Neural progenitor cell (in vitro differentiated cells): ENCODE data around the gene ABCG8. TPM values are rescaled to one million over a fixed set of nuclear protein-coding genes. Genes with fewer than 3 reads are reported as not detected.

Experiments used
- DNase-seq: peaks from one replicate; pipeline ENCODE4 v3.0.0-alpha.2; 2016; ENCODE audit warnings: low spot score
- H2AFZ ChIP-seq: fragments of 200-600 bp; sonication (generic); replicated peaks from 2 replicates; pipeline ENCODE4 v1.6.1; 2016; ENCODE audit warnings: antibody characterized with exemption
- H3F3A ChIP-seq: fragments of 200-600 bp; sonication (generic); 2 replicates; pipeline ENCODE4 v1.6.1; 2016; ENCODE audit warnings: antibody characterized with exemption, low read depth
- H3K27ac ChIP-seq: fragments of 200-600 bp; sonication (generic); 2 replicates; pipeline ENCODE4 v1.5.1; 2016; ENCODE audit warnings: mild to moderate bottlenecking
- H3K27me3 ChIP-seq: fragments of 200-600 bp; sonication (generic); 2 replicates; pipeline ENCODE4 v1.6.1; 2016; ENCODE audit warnings: mild to moderate bottlenecking, moderate library complexity
- H3K36me3 ChIP-seq: fragments of 200-600 bp; sonication (generic); 2 replicates; pipeline ENCODE4 v1.5.1; 2016
- H3K4me1 ChIP-seq: fragments of 200-600 bp; sonication (generic); 2 replicates; pipeline ENCODE4 v1.6.1; 2016; ENCODE audit warnings: mixed run types
- H3K4me2 ChIP-seq: fragments of 200-600 bp; sonication (generic); 2 replicates; pipeline ENCODE4 v1.6.1; 2016
- H3K4me3 ChIP-seq: fragments of 200-600 bp; sonication (generic); 2 replicates; pipeline ENCODE4 v1.5.1; 2016
- H3K79me2 ChIP-seq: fragments of 200-600 bp; sonication (generic); 2 replicates; pipeline ENCODE4 v1.6.1; 2016; ENCODE audit warnings: low read depth
- H3K9ac ChIP-seq: fragments of 200-600 bp; sonication (generic); 2 replicates; pipeline ENCODE4 v1.6.1; 2016
- H3K9me3 ChIP-seq: fragments of 200-600 bp; sonication (generic); 2 replicates; pipeline ENCODE4 v1.5.1; 2016; ENCODE audit warnings: low read depth
- H4K20me1 ChIP-seq: fragments of 200-600 bp; sonication (generic); 2 replicates; pipeline ENCODE4 v1.6.1; 2016; ENCODE audit warnings: low read depth
- H3K27ac Mint-ChIP-seq: 3 replicates; pipeline ENCODE4 v1.8.0; 2021; ENCODE audit warnings: mixed read lengths
- H3K27me3 Mint-ChIP-seq: 2 replicates; pipeline ENCODE4 v1.8.0; 2022; ENCODE audit warnings: low read depth, mild to moderate bottlenecking, inconsistent platforms, moderate library complexity, mixed read lengths; ENCODE audit not compliant: insufficient read depth
- H3K36me3 Mint-ChIP-seq: 3 replicates; pipeline ENCODE4 v1.8.0; 2021; ENCODE audit warnings: mixed read lengths
- H3K4me1 Mint-ChIP-seq: 3 replicates; pipeline ENCODE4 v1.8.0; 2021; ENCODE audit warnings: mixed read lengths
- H3K4me3 Mint-ChIP-seq: 3 replicates; pipeline ENCODE4 v1.8.0; 2021; ENCODE audit warnings: mild to moderate bottlenecking, moderate library complexity, mixed read lengths
- H3K9me3 Mint-ChIP-seq: 3 replicates; pipeline ENCODE4 v1.8.0; 2020; ENCODE audit warnings: mixed read lengths
- EZH2 ChIP-seq: fragments of 200-600 bp; sonication (generic); IDR thresholded peaks from 2 replicates; pipeline ENCODE4 v1.6.1; 2017; ENCODE audit warnings: antibody characterized with exemption, mild to moderate bottlenecking, moderate library complexity
- EZH2phosphoT487 ChIP-seq: fragments of 200-600 bp; sonication (generic); IDR thresholded peaks from 2 replicates; pipeline ENCODE4 v1.6.1; 2017; ENCODE audit warnings: antibody characterized with exemption
- total RNA-seq: library from RNA; depleted of rRNA; stranded (reverse); fragments of >200 nt; gene quantifications from 2 replicates; pipeline ENCODE4 v1.2.3, GENCODE V29; 2015; ENCODE audit warnings: low replicate concordance
- TF ChIP-seq, protein P1 (sequence below): fragments of 200-600 bp; sonication (generic); IDR thresholded peaks from 2 replicates; pipeline ENCODE4 v1.5.1; 2017; ENCODE audit warnings: antibody characterized with exemption, mild to moderate bottlenecking

Gene ABCG8
- total RNA-seq, 1 donor from 2014 or later, result not detected

DNA sequence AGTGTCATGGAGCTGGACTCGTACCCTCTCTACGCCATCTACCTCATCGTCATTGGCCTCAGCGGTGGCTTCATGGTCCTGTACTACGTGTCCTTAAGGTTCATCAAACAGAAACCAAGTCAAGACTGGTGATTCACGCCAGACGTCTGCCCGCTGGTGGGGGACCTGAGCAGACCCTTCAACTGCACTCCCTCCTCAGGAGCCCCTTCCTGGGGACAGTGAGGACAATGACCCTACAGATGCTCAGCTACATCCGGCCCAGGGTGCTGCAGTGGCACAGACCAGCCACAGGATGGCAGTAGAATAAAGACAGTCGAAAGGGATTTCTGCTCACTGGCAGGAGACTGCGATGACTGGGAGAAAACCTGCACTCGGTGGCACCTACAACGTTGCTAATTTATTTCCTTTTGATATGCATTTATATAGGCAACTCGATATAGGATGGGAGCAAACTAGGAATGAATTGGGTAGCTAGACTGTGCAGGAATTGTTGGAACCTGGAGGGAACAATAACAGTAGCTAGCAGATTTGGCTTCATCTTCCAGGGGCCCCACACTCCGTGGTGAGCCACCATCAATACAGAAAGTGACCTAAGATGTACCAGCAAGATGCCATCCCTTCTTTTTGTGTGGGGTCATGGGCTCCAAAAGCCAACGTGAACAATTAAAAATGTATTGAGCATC lies 39.2 kb downstream of the ABCG8 start:
- no peak overlapping the region for H3K27ac ChIP-seq
- H3K9me3 ChIP-seq, result no peaks in the 10 kb centered on the region
- H3K36me3 ChIP-seq, result no peaks in the 10 kb centered on the region
- no peaks in the 10 kb centered on the region for H3K4me1 ChIP-seq
- H3K27me3 ChIP-seq, result no peaks in the 10 kb centered on the region
- TF ChIP-seq, protein P1, sequence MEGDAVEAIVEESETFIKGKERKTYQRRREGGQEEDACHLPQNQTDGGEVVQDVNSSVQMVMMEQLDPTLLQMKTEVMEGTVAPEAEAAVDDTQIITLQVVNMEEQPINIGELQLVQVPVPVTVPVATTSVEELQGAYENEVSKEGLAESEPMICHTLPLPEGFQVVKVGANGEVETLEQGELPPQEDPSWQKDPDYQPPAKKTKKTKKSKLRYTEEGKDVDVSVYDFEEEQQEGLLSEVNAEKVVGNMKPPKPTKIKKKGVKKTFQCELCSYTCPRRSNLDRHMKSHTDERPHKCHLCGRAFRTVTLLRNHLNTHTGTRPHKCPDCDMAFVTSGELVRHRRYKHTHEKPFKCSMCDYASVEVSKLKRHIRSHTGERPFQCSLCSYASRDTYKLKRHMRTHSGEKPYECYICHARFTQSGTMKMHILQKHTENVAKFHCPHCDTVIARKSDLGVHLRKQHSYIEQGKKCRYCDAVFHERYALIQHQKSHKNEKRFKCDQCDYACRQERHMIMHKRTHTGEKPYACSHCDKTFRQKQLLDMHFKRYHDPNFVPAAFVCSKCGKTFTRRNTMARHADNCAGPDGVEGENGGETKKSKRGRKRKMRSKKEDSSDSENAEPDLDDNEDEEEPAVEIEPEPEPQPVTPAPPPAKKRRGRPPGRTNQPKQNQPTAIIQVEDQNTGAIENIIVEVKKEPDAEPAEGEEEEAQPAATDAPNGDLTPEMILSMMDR, result peak; percentile 95
- TF ChIP-seq EZH2, result no peak
- Mint-ChIP-seq H3K27me3 (peaks cover 5% of the 10 kb centered on the region), H3K36me3 (no peaks in the 10 kb centered on the region), H3K27ac (no peak overlapping the region), H3K4me1 (no peaks in the 10 kb centered on the region), H3K9me3 (no peaks in the 10 kb centered on the region), H3K4me3 (no peak overlapping the region)
- no peaks in the 10 kb centered on the region for H3K79me2 ChIP-seq
- no peak overlapping the region for H3K9ac ChIP-seq
- DNase-seq, result peak; percentile 78
- H3K4me2 ChIP-seq, result no peak overlapping the region
- H3F3A ChIP-seq, result peaks cover 3% of the 10 kb centered on the region
- no peaks in the 10 kb centered on the region for H4K20me1 ChIP-seq
- no peak overlapping the region for H3K4me3 ChIP-seq
- peak overlapping the region; percentile 95 for H2AFZ ChIP-seq

DNA sequence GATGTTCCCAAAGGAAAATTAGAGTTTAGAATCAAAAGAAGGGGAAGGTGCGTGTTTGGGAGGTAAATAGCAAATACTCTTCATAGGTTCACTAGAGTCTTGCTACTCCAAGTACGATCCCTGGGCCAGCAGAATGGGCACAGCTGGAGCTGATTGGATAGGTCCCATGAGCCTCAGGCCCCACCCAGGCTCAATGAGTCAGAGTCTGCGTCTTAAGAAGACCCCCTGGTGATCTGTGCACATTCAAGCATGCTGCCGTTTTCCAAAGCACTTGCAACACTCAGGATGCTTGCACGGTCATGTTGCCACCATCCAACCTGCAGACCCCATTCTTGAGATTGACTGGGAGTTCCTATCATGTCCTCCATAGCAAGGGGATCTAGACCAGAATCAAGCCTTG lies 40.5 kb downstream of the ABCG8 start:
- H4K20me1 ChIP-seq, result no peaks in the 10 kb centered on the region
- DNase-seq, result peak; percentile 16
- no peak overlapping the region for H3K4me2 ChIP-seq
- no peaks in the 10 kb centered on the region for H3K36me3 ChIP-seq
- Mint-ChIP-seq H3K27ac (no peak overlapping the region), H3K4me3 (no peak overlapping the region), H3K27me3 (peaks cover 5% of the 10 kb centered on the region), H3K9me3 (no peaks in the 10 kb centered on the region), H3K36me3 (no peaks in the 10 kb centered on the region), H3K4me1 (no peaks in the 10 kb centered on the region)
- no peaks in the 10 kb centered on the region for H3K79me2 ChIP-seq
- H3F3A ChIP-seq, result peaks cover 3% of the 10 kb centered on the region
- no peak overlapping the region for H3K9ac ChIP-seq
- no peak for TF ChIP-seq EZH2phosphoT487
- TF ChIP-seq EZH2, result no peak
- TF ChIP-seq, protein P1, result no peak
- H3K4me3 ChIP-seq, result no peak overlapping the region
- no peak overlapping the region for H3K27ac ChIP-seq
- no peaks in the 10 kb centered on the region for H3K27me3 ChIP-seq
- no peak overlapping the region for H2AFZ ChIP-seq
- H3K9me3 ChIP-seq, result no peaks in the 10 kb centered on the region
- no peaks in the 10 kb centered on the region for H3K4me1 ChIP-seq

DNA sequence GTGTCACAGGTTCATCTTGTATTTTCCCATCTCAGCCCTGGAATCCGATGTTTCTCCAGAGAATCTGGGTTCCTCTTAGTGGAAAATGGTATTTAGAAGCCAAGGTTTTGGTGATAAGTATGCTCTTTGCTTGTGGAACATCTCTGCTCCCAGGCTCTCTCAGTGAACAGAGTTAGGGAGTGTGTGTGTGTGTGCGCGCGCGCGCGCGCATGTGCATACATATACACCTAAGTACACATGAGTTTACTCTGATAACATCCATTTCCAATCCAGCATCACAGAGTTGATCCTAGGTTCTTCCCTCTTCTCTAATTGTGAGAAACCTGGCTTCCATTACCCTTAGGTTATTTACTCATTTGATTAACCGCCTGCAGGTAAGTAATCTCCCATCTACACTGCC lies 41.7 kb downstream of the ABCG8 start:
- Mint-ChIP-seq H3K27ac (no peak overlapping the region), H3K9me3 (no peaks in the 10 kb centered on the region), H3K36me3 (no peaks in the 10 kb centered on the region), H3K27me3 (peaks cover 5% of the 10 kb centered on the region), H3K4me3 (no peak overlapping the region), H3K4me1 (no peaks in the 10 kb centered on the region)
- no peak overlapping the region for H2AFZ ChIP-seq
- no peak overlapping the region for H3K27ac ChIP-seq
- TF ChIP-seq EZH2 (no peak), EZH2phosphoT487 (no peak)
- TF ChIP-seq, protein P1, result no peak
- H4K20me1 ChIP-seq, result no peaks in the 10 kb centered on the region
- no peaks in the 10 kb centered on the region for H3K27me3 ChIP-seq
- no peaks in the 10 kb centered on the region for H3K9me3 ChIP-seq
- H3K4me3 ChIP-seq, result no peak overlapping the region
- no peak for DNase-seq
- H3K9ac ChIP-seq, result no peak overlapping the region
- no peaks in the 10 kb centered on the region for H3K36me3 ChIP-seq
- H3K4me2 ChIP-seq, result no peak overlapping the region
- H3K4me1 ChIP-seq, result no peaks in the 10 kb centered on the region
- peaks cover 4% of the 10 kb centered on the region for H3F3A ChIP-seq
- no peaks in the 10 kb centered on the region for H3K79me2 ChIP-seq
